Transverse colon (tissue), 4 donors: Measurements from ENCODE around the gene CELSR1. TPM values are rescaled to one million over a fixed set of nuclear protein-coding genes. Genes with fewer than 3 reads are reported as not detected.

Experiments used
- DNase-seq: peaks from one replicate; pipeline ENCODE4 v3.0.0-alpha.2; 2019
- H3K27ac ChIP-seq, 4 donors: fragments of 200-600 bp; sonication (generic); 2 replicates each; pipeline ENCODE4 v1.5.1; 2016 to 2018; ENCODE audit warnings: inconsistent platforms in 4 of 4
- H3K27me3 ChIP-seq: fragments of 200-600 bp; sonication (generic); 2 replicates; pipeline ENCODE4 v1.5.1; 2017; ENCODE audit warnings: inconsistent platforms
- H3K36me3 ChIP-seq, 4 donors: fragments of 200-600 bp; sonication (generic); 2 replicates each; pipeline ENCODE4 v1.5.1; 2017 to 2019; ENCODE audit warnings: inconsistent platforms in 4 of 4
- H3K4me1 ChIP-seq, 4 donors: fragments of 200-600 bp; sonication (generic); 2 replicates each; pipeline ENCODE4 v1.5.1; 2017 to 2020; ENCODE audit warnings: inconsistent platforms in 4 of 4
- H3K4me3 ChIP-seq, 4 donors: fragments of 200-600 bp; sonication (generic); 1 replicate in 1 of 4; 2 replicates in 3 of 4; pipeline versions ENCODE4 v1.5.1 to v1.6.1; 2017 to 2019; ENCODE audit warnings: inconsistent platforms in 4 of 4
- H3K9me3 ChIP-seq, 2 donors: fragments of 200-600 bp; sonication (generic); 2 replicates each; pipeline ENCODE4 v1.5.1; 2017 to 2019; ENCODE audit warnings: inconsistent platforms in 2 of 2
- CTCF ChIP-seq, 5 experiments: fragments of 200-600 bp in 3 of 5; fragments of 450-650 bp in 2 of 5; sonication (generic) in 3 of 5; IDR thresholded peaks; 1 replicate in 2 of 5; 2 replicates in 3 of 5; pipeline ENCODE4 v1.5.1; 2016 to 2017; ENCODE audit warnings: antibody characterized with exemption in 5 of 5, inconsistent platforms in 3 of 5, mild to moderate bottlenecking in 2 of 5, moderate library complexity in 1 of 5
- EP300 ChIP-seq: sonication (generic); formaldehyde crosslinking; IDR thresholded peaks from one replicate; pipeline ENCODE4 v1.6.1; 2017; ENCODE audit warnings: antibody characterized with exemption, low read depth
- POLR2A ChIP-seq: fragments of 450-650 bp; IDR thresholded peaks from one replicate; pipeline ENCODE4 v1.6.1; 2016; ENCODE audit warnings: antibody characterized with exemption, mild to moderate bottlenecking, moderate library complexity
- POLR2AphosphoS5 ChIP-seq, 3 donors: sonication (generic); formaldehyde crosslinking; IDR thresholded peaks; one replicate each; pipeline ENCODE4 v1.6.1; 2016; ENCODE audit warnings: antibody characterized with exemption in 3 of 3
- WGBS, 2 donors: methylation state at CpG; one replicate each; pipeline ENCODE4 v1.1.5; 2018; ENCODE audit warnings: low coverage in 1 of 2; 5-methylcytosine and 5-hydroxymethylcytosine counted together
- in situ Hi-C, 4 donors: fragments of 200-750 bp; cut with MboI; loops; one replicate each; pipeline versions ENCODE4 v1.15.0 to v1.15.1; 2017; ENCODE audit warnings: low sequenced_read_pairs in 3 of 4, low pct_ligation_motif_present in 1 of 4, low pct_unique_long_range_greater_than_20kb in 1 of 4
- intact Hi-C: fragments of 100-400 bp; cut with DNase I; formaldehyde crosslinking; loops from one replicate; pipeline ENCODE4 v1.15.1; 2023; ENCODE audit warnings: low total_unique reads
- total RNA-seq, 4 donors: library from RNA; depleted of rRNA; stranded (reverse); fragments of >200 nt; gene quantifications; one replicate each; pipeline ENCODE4 v1.1.0, GENCODE V29; 2016

Gene CELSR1
- total RNA-seq, 4 donors from 2014 or later = 0.96 to 2.5 (median 1.4) TPM

DNA sequence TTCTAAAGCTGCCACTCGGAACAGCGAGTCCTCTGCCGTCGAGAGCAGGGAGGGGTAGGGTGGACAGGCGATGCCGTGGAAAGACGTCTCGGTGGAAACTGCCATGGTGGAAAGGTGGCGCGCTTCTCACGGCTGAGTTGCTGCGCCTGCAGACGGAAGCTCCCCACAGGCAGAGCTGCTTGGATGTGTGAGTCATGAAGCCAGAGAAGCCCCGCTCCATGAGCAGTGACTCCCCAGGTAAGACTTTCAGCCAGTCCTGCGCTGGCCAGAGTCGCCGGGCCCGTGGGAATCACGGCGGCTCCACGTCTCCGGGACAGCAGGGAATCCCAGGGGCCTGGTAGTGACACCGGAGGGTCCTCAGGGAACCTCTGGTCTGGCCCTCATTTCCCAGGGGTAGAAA, 205.9 kb downstream of the CELSR1 start:
- Histone ChIP-seq H3K4me3 (no peak overlapping the region), H3K36me3 (no peaks in the 10 kb centered on the region), H3K9me3 (no peaks in the 10 kb centered on the region), H3K27ac (no peak overlapping the region), H3K4me1 (peaks cover 0 to 9% (median 3%) of the 10 kb centered on the region in 4 donors), H3K27me3 (no peaks in the 10 kb centered on the region)
- in situ Hi-C loops (no loop called here), intact Hi-C loops (no loop called here)
- 95% methylated on average over 23 of the region's 23 CpGs; no CpG with 5 or more reads in 1 of the 2 donors for WGBS, 2 donors
- no peak for DNase-seq
- TF ChIP-seq POLR2AphosphoS5 (IDR thresholded peaks at IDR 0.05) (no peak), POLR2A (no peak), EP300 (no peak), CTCF (IDR thresholded peaks at IDR 0.05) (no peak)

- Histone ChIP-seq H3K9me3 (no peaks in the 10 kb centered on the region), H3K36me3 (no peaks in the 10 kb centered on the region), H3K4me3 (no peak overlapping the region), H3K27ac (no peak overlapping the region), H3K4me1 (peaks cover 0 to 6% (median 0%) of the 10 kb centered on the region in 4 donors), H3K27me3 (no peaks in the 10 kb centered on the region)
- DNase-seq = no peak
- intact Hi-C loops (no loop called here), in situ Hi-C loops (no loop called here)
- TF ChIP-seq POLR2AphosphoS5 (IDR thresholded peaks at IDR 0.05) = no peak
- no peak for TF ChIP-seq CTCF (IDR thresholded peaks at IDR 0.05)
- TF ChIP-seq EP300 = no peak
- TF ChIP-seq POLR2A = no peak
- WGBS, 2 donors = 97% methylated on average over 4 of the region's 4 CpGs; no CpG with 5 or more reads in 1 of the 2 donors
Observed at GRCh38 chr22:46330426-46330825, 207.0 kb downstream of the CELSR1 start.

DNA sequence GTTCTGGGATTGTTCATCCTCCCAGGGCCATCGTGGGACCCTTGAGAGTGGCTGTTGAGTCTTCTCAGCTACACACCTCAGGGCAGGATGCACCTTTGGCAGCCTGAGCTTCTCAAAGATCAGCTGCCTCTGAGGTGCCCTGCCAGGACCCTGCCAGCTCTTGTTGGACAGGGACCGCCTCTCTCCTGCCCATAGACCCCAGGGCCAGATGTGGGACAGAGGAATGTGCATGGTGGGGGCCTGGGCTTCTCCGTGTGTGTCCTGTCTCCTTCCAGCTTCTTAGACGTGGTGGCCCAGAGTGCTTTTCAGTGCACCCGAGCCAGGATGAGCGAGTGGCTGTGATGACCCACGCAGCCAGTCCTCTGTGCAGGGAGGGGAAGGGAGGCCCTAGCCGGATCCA, 207.8 kb downstream of the CELSR1 start:
- no peak overlapping the region for H3K27ac ChIP-seq
- H3K36me3 ChIP-seq = no peaks in the 10 kb centered on the region
- intact Hi-C loops (no loop called here), in situ Hi-C loops (no loop called here)
- no peak overlapping the region for H3K4me3 ChIP-seq
- TF ChIP-seq EP300 (no peak), POLR2A (no peak), CTCF (IDR thresholded peaks at IDR 0.05) (no peak), POLR2AphosphoS5 (IDR thresholded peaks at IDR 0.05) (no peak)
- no peak for DNase-seq
- H3K4me1 ChIP-seq = no peaks in the 10 kb centered on the region
- no peaks in the 10 kb centered on the region for H3K9me3 ChIP-seq
- WGBS, 2 donors = 89% methylated on average over 8 of the region's 8 CpGs; no CpG with 5 or more reads in 1 of the 2 donors
- H3K27me3 ChIP-seq = no peaks in the 10 kb centered on the region

DNA sequence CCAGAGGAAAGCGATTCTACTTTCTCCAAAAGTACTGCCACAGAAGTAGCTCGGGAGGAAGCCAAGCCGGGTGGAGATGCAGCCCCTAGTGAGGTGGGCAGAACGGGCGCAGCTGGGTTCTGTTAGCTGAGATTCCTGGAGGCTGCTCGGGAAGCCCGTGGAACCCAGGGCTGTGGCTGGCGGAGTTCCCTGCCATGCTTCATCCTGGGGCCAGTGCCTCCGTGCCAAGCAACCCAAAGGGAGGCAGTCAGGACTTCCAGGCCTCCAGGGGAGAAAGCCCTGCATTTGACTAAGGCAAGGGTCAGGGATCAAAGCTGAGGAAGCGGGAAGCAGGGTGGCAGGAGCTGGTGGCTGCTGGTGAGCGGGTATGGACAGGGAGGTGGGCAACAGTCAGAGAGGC, 208.6 kb downstream of the CELSR1 start:
- intact Hi-C loops (no loop called here), in situ Hi-C loops (no loop called here)
- H3K27ac ChIP-seq = no peak overlapping the region

More for the DNA sequence above, 208.6 kb downstream of the CELSR1 start:
- Histone ChIP-seq H3K27me3 (no peaks in the 10 kb centered on the region), H3K4me1 (no peaks in the 10 kb centered on the region), H3K9me3 (no peaks in the 10 kb centered on the region), H3K36me3 (no peaks in the 10 kb centered on the region), H3K4me3 (no peak overlapping the region)
- TF ChIP-seq CTCF (IDR thresholded peaks at IDR 0.05) = no peak
- no peak for TF ChIP-seq POLR2A
- TF ChIP-seq EP300 = no peak
- no peak for TF ChIP-seq POLR2AphosphoS5 (IDR thresholded peaks at IDR 0.05)
- DNase-seq = no peak
- WGBS, 2 donors = 98% methylated on average over 11 of the region's 11 CpGs; no CpG with 5 or more reads in 1 of the 2 donors
